ENCODE data around the gene DEFB123. TPM values are rescaled to one million over a fixed set of nuclear protein-coding genes. Genes with fewer than 3 reads are reported as not detected.

Gene DEFB123
- total RNA-seq, 1 experiment from 2014 or later = not detected

GRCh38 chr20:31490752-31491151 is 50.3 kb downstream of the DEFB123 start (continued):
- TF ChIP-seq ZNF263 (CRISPR knock-in tag; IDR thresholded peaks at IDR 0.05; ENCODE audit: low read depth) (no peak), ZNF396 (CRISPR knock-in tag; IDR thresholded peaks at IDR 0.05; ENCODE audit: borderline replicate concordance) (no peak), JAZF1 (CRISPR knock-in tag; IDR thresholded peaks at IDR 0.05) (no peak), FOXP1 (CRISPR knock-in tag; IDR thresholded peaks at IDR 0.05; ENCODE audit: borderline replicate concordance) (no peak), ZNF671 (CRISPR knock-in tag; IDR thresholded peaks at IDR 0.05) (no peak), CDX4 (CRISPR knock-in tag; IDR thresholded peaks at IDR 0.05; ENCODE audit: borderline replicate concordance) (no peak), FOXJ3 (CRISPR knock-in tag; IDR thresholded peaks at IDR 0.05; ENCODE audit: borderline replicate concordance) (no peak), RELA (CRISPR knock-in tag; IDR thresholded peaks at IDR 0.05; ENCODE audit: borderline replicate concordance) (no peak), OVOL2 (CRISPR knock-in tag; IDR thresholded peaks at IDR 0.05; ENCODE audit: borderline replicate concordance) (no peak), PREB (CRISPR knock-in tag; IDR thresholded peaks at IDR 0.05; ENCODE audit: borderline replicate concordance) (no peak)
- TF ChIP-seq, protein P1, sequence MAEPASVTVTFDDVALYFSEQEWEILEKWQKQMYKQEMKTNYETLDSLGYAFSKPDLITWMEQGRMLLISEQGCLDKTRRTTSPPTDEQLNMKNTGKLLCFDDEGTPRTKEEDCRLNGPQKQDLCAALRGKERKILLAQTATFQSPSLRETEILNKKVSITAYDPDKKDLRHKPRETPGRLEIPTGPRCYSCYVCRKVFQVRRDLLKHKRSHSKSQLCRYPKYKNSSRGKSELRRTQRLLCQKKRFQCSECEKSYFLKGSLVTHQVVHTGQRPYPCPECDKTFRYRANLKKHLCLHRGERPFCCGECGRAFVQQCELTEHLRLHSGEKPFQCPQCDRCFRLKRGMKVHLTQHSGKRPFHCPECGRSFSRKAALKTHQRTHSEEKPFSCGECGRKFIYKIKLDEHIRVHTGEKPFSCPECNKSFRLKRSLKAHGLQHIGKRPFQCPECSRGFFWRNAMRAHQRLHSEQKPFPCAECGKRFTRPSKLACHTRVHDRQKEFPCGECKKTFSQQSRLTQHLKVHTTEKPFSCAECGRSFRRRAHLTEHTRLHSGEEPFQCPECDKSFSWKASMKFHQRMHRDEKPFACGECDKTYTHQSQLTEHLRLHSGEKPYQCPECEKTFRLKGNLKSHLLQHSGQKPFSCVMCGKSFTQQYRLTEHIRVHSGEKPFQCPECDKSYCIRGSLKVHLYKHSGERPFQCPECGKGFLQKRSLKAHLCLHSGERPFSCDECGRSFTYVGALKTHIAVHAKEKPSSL (CRISPR knock-in tag; conservative IDR thresholded peaks at IDR 0.05) = no peak

GRCh38 chr20:31494131-31494530 is 53.7 kb downstream of the DEFB123 start:
- CTCF ChIA-PET = interaction anchor here (0.9 kb wide), 1 partner anchor 9 kb away, joined by 3 read pairs; no protein-coding TSS in a partner anchor
- POLR2A ChIA-PET = no interaction called here
- no peak overlapping the region for H3K27ac Mint-ChIP-seq
- H3K9me3 Mint-ChIP-seq = peaks cover 45% of the 10 kb centered on the region
- no peaks in the 10 kb centered on the region for H3K4me1 Mint-ChIP-seq
- TF ChIP-seq TEAD4 (CRISPR knock-in tag; IDR thresholded peaks at IDR 0.05) (peak; percentile 84; the same call in 1 of the 2 replicates), PREB (CRISPR knock-in tag; IDR thresholded peaks at IDR 0.05; ENCODE audit: borderline replicate concordance) (no peak), CTCF (IDR thresholded peaks at IDR 0.05) (peak; percentile 30; the same call in 1 of the 2 replicates), TEAD1 (CRISPR knock-in tag; IDR thresholded peaks at IDR 0.05) (peak; percentile 94; the same call in 1 of the 2 replicates), GABPB1 (CRISPR knock-in tag; IDR thresholded peaks at IDR 0.05) (peak; percentile 51; the same call in 1 of the 2 replicates)
- TF ChIP-seq, protein P2, sequence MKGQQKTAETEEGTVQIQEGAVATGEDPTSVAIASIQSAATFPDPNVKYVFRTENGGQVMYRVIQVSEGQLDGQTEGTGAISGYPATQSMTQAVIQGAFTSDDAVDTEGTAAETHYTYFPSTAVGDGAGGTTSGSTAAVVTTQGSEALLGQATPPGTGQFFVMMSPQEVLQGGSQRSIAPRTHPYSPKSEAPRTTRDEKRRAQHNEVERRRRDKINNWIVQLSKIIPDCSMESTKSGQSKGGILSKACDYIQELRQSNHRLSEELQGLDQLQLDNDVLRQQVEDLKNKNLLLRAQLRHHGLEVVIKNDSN (CRISPR knock-in tag; IDR thresholded peaks at IDR 0.05) = peak; percentile 49; the same call in 1 of the 2 replicates
- peak; percentile 86 for ATAC-seq
- H3K4me3 Mint-ChIP-seq = no peak overlapping the region
- DNase-seq (ENCODE audit: low spot score) = peak; percentile 68
- H3K36me3 Mint-ChIP-seq = peaks cover 10% of the 10 kb centered on the region
- H3K27me3 Mint-ChIP-seq (ENCODE audit: low read depth) = peaks cover 21% of the 10 kb centered on the region
